Large intestine (tissue), 3 donors: Measurements from ENCODE around the gene ADM5. TPM values are rescaled to one million over a fixed set of nuclear protein-coding genes. Genes with fewer than 3 reads are reported as not detected.
"Not testable (repeated sequence)": the region's sequence is repeated elsewhere in the genome, so short reads cannot be mapped to it uniquely, and the experiment has no call there.

Experiments
- DNase-seq, 2 donors: peaks; one replicate each; pipeline versions ENCODE4 v3.0.0 to v3.0.0-alpha.2; 2013
- H3K27ac ChIP-seq: one replicate; pipeline ENCODE4 v1.5.1; 2013; ENCODE audit warnings: low read length
- H3K27me3 ChIP-seq: 2 replicates; pipeline ENCODE4 v1.6.1; 2013; ENCODE audit warnings: low read length; ENCODE audit not compliant: control insufficient read depth, insufficient read depth
- H3K36me3 ChIP-seq: 2 replicates; pipeline ENCODE4 v1.6.1; 2013; ENCODE audit warnings: low read length; ENCODE audit not compliant: control insufficient read depth, insufficient read depth
- H3K4me1 ChIP-seq: one replicate; pipeline ENCODE4 v1.6.1; 2013; ENCODE audit warnings: low read length; ENCODE audit not compliant: control insufficient read depth, insufficient read depth
- H3K4me3 ChIP-seq: one replicate; pipeline ENCODE4 v1.5.1; 2013; ENCODE audit warnings: low read length
- H3K9me3 ChIP-seq: one replicate; pipeline ENCODE4 v1.6.1; 2013; ENCODE audit warnings: mild to moderate bottlenecking, low read depth, low read length, moderate library complexity; ENCODE audit not compliant: control insufficient read depth
- WGBS: methylation state at CpG from one replicate; pipeline ENCODE4 v1.1.5; 2013; ENCODE audit warnings: low lambda C conversion rate; ENCODE audit not compliant: insufficient coverage; 5-methylcytosine and 5-hydroxymethylcytosine counted together
- polyA plus RNA-seq: library from polyadenylated mRNA; unstranded; fragments of 120-200 nt; gene quantifications from one replicate; pipeline ENCODE4 v1.2.1, GENCODE V29; 2013

ADM5 gene
- polyA plus RNA-seq, 1 donor: 1.4 TPM

- not testable (repeated sequence) for H3K4me3 ChIP-seq, H3K27ac ChIP-seq, H3K27me3 ChIP-seq, DNase-seq, H3K9me3 ChIP-seq, H3K36me3 ChIP-seq, H3K4me1 ChIP-seq
- WGBS: no CpG with 5 or more reads among the region's 22 CpGs
These were observed 30.0 kb downstream of the ADM5 start for GRCh38 chr19:49719420-49719819.

- Histone ChIP-seq H3K4me3 (no peak overlapping the region), H3K36me3 (no peaks in the 10 kb centered on the region), H3K4me1 (no peaks in the 10 kb centered on the region), H3K27me3 (no peaks in the 10 kb centered on the region), H3K9me3 (no peaks in the 10 kb centered on the region), H3K27ac (no peak overlapping the region)
- no CpG with 5 or more reads among the region's 23 CpGs for WGBS
- no peak for DNase-seq
These were observed 38.0 kb downstream of the ADM5 start for GRCh38 chr19:49727217-49728030.

GRCh38 chr19:49730166-49730565, 40.8 kb downstream of the ADM5 start:
- Histone ChIP-seq H3K9me3 (no peaks in the 10 kb centered on the region), H3K27me3 (no peaks in the 10 kb centered on the region), H3K4me1 (no peaks in the 10 kb centered on the region), H3K36me3 (no peaks in the 10 kb centered on the region), H3K4me3 (no peak overlapping the region), H3K27ac (no peak overlapping the region)
- 100% methylated on average over 1 of the region's 5 CpGs for WGBS
- no peak for DNase-seq

- no CpG with 5 or more reads among the region's 4 CpGs for WGBS
- H3K4me3 ChIP-seq: no peak overlapping the region
- H3K27ac ChIP-seq: no peak overlapping the region
- no peaks in the 10 kb centered on the region for H3K9me3 ChIP-seq
- DNase-seq: no peak
- no peaks in the 10 kb centered on the region for H3K36me3 ChIP-seq
- no peaks in the 10 kb centered on the region for H3K27me3 ChIP-seq
- H3K4me1 ChIP-seq: no peaks in the 10 kb centered on the region
These were observed 48.9 kb downstream of the ADM5 start for GRCh38 chr19:49738268-49738667.

GRCh38 chr19:49739098-49739497, 49.7 kb downstream of the ADM5 start:
- no peak for DNase-seq
- Histone ChIP-seq H3K4me3 (no peak overlapping the region), H3K4me1 (no peaks in the 10 kb centered on the region), H3K27me3 (no peaks in the 10 kb centered on the region), H3K27ac (no peak overlapping the region), H3K36me3 (no peaks in the 10 kb centered on the region), H3K9me3 (no peaks in the 10 kb centered on the region)
- WGBS: no CpG with 5 or more reads among the region's 1 CpG

GRCh38 chr19:49739933-49740332, 50.5 kb downstream of the ADM5 start:
- H3K27me3 ChIP-seq: no peaks in the 10 kb centered on the region
- no peaks in the 10 kb centered on the region for H3K4me1 ChIP-seq
- no peak for DNase-seq
- WGBS: no CpG with 5 or more reads among the region's 10 CpGs
- no peaks in the 10 kb centered on the region for H3K36me3 ChIP-seq
- peaks cover under 1% of the 10 kb centered on the region for H3K9me3 ChIP-seq
- no peak overlapping the region for H3K27ac ChIP-seq
- no peak overlapping the region for H3K4me3 ChIP-seq

Other genes starting within 250 kb of the ADM5 start
- 0.19 TPM for gene SLC17A7, start 248.1 kb upstream of the ADM5 start, polyA plus RNA-seq
- gene PIH1D1, start 237.8 kb upstream of the ADM5 start, polyA plus RNA-seq: 80.8 TPM
- 27.5 TPM for gene ALDH16A1, start 236.4 kb upstream of the ADM5 start, polyA plus RNA-seq
- 6.6 TPM for gene FLT3LG, start 215.4 kb upstream of the ADM5 start, polyA plus RNA-seq
- 3,839 TPM for gene RPL13A, start 202.0 kb upstream of the ADM5 start, polyA plus RNA-seq
- 3,330 TPM for gene RPS11, start 193.2 kb upstream of the ADM5 start, polyA plus RNA-seq
- gene FCGRT, start 176.9 kb upstream of the ADM5 start, polyA plus RNA-seq: 510 TPM
- gene RCN3, start 161.6 kb upstream of the ADM5 start, polyA plus RNA-seq: 59.7 TPM
- 51.3 TPM for gene NOSIP, start 109.0 kb upstream of the ADM5 start, polyA plus RNA-seq
- gene PRRG2, start 108.3 kb upstream of the ADM5 start, polyA plus RNA-seq: 11.4 TPM
- 19.1 TPM for gene PRR12, start 98.4 kb upstream of the ADM5 start, polyA plus RNA-seq
- gene RRAS, start 49.5 kb upstream of the ADM5 start, polyA plus RNA-seq: 36.8 TPM
- 35.4 TPM for gene SCAF1, start 47.4 kb upstream of the ADM5 start, polyA plus RNA-seq
- gene IRF3, start 23.7 kb upstream of the ADM5 start, polyA plus RNA-seq: 95.2 TPM
- 22.4 TPM for gene BCL2L12, start 23.7 kb upstream of the ADM5 start, polyA plus RNA-seq
- 125 TPM for gene PRMT1, start 12.3 kb upstream of the ADM5 start, polyA plus RNA-seq
- 7.4 TPM for gene CPT1C, start 1.5 kb downstream of the ADM5 start, polyA plus RNA-seq
- 0.15 TPM for gene TSKS, start 73.7 kb downstream of the ADM5 start, polyA plus RNA-seq
- gene AP2A1, start 77.4 kb downstream of the ADM5 start, polyA plus RNA-seq: 60.5 TPM
- gene FUZ, start 123.7 kb downstream of the ADM5 start, polyA plus RNA-seq: 18.4 TPM
- gene MED25, start 128.7 kb downstream of the ADM5 start, polyA plus RNA-seq: 57.7 TPM
- 153 TPM for gene PTOV1, start 161.6 kb downstream of the ADM5 start, polyA plus RNA-seq
- gene PNKP, start 178.0 kb downstream of the ADM5 start, polyA plus RNA-seq: 61.2 TPM
- gene AKT1S1, start 187.8 kb downstream of the ADM5 start, polyA plus RNA-seq: 38.5 TPM
- 31.6 TPM for gene TBC1D17, start 188.1 kb downstream of the ADM5 start, polyA plus RNA-seq
- 3.5 TPM for gene IL4I1, start 207.3 kb downstream of the ADM5 start, polyA plus RNA-seq
- 44.7 TPM for gene ATF5, start 239.6 kb downstream of the ADM5 start, polyA plus RNA-seq
- 46.2 TPM for gene NUP62, start 239.9 kb downstream of the ADM5 start, polyA plus RNA-seq